GM18499 (cell line): ENCODE data around the gene LAD1.

Experiments used
- ATAC-seq: cut with Tn5 transposase; IDR thresholded peaks from one replicate; pipeline ENCODE4 v1.9.1; 2021; ENCODE audit warnings: moderate number of reproducible peaks; ENCODE audit not compliant: insufficient read depth, unreplicated experiment

The LAD1 gene

DNA sequence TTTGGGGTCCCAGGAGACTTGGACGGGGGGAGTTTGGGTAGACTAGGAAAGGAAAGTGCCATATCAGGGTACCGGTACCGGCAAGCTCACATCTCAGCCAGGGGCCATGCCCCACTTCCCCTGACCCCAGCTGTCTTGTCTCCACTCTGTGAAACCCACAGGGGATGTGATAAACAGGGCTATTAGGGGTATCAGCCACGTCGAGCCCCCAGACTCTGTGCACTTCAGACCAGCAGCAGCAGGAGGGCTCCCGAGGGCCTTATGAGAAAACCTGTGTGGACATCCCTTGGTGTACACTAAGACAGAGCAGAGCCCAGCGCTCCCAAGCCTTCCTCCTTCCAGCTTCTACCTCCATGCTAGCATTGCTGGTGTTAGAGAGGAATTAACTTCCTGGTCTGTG lies 68.0 kb downstream of the LAD1 start:
- no peak for ATAC-seq
